ENCODE data around the gene KCNH6.

KCNH6 gene

DNA sequence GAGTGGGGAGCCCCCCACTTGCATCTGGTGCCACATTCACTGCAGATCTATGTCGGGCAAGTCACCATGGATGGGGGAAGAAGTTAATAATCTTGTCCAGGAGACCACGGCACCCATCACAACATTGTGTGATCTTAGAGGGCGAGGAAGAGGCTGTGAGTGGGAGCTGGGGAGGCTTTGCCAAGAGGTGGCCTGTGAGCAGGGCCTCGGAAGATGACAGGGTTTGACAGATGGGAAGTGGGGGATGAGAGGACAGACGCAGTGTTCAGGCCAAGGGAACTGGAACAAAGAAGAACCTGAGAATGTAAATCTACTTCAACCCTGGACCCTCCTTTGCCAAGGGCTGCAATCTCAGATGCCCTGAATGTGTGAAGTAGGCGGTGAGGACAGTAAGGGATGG lies 33.9 kb upstream of the KCNH6 start:
- DNase-seq = no peak

DNA sequence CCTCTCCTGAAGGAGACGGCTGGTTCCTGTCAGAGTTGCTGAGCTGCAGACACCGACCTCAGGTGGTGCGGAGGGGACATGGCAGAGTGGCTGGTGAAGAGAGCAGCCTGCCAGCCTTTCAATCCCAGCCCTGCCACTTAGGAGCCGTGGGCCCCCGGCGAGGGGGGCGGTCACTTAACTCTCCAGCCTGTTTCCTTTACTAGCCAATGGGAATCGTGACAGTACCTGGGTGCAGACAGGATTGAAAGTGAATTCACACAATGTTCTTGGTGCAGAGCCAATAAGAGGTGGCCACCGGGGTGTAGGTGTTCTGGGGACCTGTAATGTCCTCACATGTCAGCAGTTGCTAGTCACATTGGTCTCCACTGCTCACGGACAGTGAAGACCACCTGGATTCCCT lies 32.8 kb upstream of the KCNH6 start:
- no peak for DNase-seq

DNA sequence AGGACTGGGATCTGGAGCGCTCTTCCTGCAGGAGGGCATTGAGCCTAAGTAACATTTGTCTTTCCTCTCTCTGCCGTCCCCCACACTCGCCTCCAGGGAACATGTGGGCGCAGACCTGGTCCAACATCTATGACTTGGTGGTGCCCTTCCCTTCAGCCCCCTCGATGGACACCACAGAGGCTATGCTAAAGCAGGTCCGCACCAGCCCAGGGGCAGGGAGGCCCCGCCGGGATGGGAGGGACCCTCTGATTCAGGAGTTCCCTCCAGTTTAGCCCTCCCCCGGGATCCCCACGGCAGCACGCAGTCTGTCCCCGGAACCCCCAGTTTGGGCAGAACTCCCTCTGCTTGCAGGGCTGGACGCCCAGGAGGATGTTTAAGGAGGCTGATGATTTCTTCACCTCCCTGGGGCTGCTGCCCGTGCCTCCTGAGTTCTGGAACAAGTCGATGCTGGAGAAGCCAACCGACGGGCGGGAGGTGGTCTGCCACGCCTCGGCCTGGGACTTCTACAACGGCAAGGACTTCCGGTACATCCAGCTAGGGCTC lies 32.2 kb upstream of the KCNH6 start:
- no peak for DNase-seq

DNA sequence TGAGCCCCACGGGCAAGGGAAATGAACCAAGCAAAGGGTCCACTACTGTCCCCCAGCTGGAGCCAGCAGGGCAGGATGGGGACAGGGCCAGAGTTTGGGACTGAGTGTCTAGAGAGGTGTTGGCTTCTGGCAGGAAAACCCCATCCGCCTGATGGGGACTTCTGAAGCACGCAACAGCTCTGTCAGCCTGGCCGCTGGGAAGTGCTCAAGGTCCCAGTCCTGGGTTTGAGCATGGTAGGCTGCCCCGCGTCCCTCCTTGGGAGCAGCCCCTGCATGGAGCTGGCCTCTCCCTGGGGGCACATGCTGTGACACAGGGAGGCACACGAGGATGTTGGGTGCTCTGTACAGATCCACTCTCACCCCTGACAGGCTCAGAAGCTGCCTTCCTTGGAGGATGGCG lies 31.7 kb upstream of the KCNH6 start:
- DNase-seq = no peak

DNA sequence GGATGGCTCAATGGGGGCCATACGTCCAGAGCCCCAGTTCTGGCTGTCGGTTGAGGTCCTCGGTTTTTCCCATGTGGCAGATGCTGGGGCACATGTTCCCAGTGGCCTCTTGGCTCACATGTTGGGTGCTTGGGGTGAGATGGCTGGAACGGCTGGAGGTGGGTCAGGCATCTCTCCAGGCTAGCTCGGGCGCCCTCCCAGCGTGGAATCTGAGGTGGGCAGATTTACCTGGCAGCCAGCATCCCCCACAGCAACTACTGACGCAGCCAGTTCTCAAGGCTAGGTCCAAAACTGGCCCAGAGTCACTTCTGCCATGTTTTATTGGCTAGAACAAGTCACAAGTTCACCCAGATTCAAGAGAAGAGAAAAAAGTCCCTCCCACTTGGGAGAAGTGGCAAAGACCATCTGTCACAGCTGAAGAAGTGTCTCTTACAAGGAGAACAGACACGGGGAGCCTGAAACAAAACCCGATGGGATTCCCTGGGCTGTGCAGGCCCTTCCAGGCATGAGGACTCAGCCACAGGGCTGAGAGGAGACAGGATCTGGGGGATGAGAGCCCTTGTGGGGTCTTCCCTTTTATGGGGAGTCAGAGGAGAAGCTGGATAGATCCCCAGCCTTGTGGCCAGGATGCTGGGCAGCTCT lies 31.1 kb upstream of the KCNH6 start:
- no peak for DNase-seq

DNA sequence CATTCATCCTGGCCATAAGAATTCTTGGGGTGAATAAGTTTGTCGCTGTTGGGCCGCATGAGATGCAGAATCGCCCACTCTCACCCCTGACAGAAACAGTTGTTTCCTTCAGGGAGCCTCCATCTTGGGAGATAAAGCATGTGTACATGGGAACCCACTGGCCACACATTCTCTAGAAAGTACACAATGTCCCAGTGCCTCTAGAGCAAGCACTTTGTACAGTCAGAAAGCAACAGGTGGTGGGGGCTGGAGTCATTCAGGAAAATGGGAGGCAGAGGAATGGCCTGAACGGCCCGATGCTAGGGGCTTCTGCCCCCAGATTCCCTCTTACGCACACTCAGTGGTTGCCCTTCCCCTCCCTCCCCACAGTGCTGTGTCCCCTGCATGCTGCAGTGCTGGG lies 30.2 kb upstream of the KCNH6 start:
- no peak for DNase-seq

DNA sequence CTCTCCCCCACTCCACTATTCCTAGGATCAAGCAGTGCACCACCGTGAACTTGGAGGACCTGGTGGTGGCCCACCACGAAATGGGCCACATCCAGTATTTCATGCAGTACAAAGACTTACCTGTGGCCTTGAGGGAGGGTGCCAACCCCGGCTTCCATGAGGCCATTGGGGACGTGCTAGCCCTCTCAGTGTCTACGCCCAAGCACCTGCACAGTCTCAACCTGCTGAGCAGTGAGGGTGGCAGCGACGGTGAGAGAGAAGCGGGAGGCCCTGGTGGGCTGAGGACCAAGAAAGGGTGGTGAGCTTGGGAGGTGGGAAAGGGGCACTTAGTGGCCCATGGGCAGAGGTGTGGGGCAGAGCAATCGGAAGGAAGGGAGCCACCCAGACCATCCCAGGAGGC lies 29.7 kb upstream of the KCNH6 start:
- DNase-seq = no peak

DNA sequence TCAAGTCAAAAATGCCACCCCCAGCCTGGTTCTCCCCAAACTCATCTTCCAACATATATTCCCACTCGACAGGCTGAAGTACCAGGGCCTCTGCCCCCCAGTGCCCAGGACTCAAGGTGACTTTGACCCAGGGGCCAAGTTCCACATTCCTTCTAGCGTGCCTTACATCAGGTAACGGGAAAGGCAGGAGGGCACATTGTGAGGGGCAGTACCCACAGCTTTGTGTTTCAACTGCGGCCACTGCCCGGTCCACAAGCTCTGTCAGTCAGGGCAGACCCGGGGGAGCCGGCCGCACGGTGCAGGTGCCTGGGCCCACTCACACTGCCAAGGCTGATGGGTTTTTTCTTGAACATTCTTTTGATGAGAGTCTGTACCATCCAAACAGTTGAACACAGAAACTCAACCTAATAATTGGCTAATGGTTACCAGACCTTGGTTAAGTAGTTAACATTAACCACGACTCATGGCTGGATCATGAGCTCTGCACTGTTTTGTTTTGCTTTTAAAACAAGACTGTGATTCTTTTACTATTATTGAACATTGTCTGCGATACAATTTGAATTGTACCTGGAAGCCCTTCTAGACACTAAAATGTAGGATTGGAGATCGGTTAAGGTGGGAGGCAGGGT lies 28.7 kb upstream of the KCNH6 start:
- no peak for DNase-seq

DNA sequence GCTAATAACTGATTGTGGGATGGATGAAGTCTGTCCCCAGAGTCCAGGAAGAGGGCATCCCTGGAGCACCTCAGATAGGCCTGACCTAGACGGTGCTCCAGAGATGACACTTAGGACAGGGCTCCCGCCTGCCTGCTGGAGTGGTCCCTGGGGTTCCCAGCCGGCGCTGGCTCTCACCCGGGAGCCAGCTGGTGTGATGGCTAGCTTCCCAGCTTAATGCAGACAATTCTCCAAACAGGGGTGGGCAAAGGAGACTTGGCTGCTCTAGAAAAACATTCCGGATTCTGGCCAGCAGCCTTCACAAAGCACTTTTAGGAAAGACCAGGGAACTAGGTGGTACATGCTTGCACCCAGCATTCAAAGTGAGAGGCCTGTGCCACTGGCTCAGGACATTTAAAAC lies 27.7 kb upstream of the KCNH6 start:
- DNase-seq = peak; percentile 49

DNA sequence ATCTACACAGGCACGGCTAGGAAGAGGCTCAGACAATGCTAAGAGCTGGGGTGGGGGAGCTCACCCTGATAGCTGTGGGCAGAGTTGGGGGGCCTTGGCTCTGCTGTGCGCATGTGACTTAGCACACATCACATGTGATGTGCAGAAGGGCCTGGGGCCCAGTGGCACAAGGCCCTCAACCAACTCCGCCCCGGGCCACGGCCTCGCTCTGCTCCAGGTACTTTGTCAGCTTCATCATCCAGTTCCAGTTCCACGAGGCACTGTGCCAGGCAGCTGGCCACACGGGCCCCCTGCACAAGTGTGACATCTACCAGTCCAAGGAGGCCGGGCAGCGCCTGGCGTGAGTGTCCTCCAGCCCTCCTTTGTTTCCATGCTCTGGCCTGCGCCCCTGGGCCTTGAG lies 27.0 kb upstream of the KCNH6 start:
- DNase-seq = no peak

DNA sequence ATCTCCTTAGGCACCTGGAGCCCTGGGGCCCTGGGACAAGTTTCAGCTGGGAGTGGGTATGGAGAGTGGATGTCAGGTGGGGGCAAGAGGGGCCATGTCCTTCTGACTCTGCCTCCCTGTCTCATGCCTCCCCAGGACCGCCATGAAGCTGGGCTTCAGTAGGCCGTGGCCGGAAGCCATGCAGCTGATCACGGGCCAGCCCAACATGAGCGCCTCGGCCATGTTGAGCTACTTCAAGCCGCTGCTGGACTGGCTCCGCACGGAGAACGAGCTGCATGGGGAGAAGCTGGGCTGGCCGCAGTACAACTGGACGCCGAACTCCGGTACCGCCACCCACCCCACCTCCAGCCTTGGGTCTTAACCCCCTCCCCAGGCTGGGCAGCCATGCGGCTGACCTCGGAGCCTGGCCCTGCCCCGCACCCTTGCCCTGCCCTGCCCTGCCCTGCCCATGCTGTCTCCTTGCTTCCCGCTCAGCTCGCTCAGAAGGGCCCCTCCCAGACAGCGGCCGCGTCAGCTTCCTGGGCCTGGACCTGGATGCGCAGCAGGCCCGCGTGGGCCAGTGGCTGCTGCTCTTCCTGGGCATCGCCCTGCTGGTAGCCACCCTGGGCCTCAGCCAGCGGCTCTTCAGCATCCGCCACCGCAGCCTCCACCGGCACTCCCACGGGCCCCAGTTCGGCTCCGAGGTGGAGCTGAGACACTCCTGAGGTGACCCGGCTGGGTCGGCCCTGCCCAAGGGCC lies 26.3 kb upstream of the KCNH6 start:
- no peak for DNase-seq

DNA sequence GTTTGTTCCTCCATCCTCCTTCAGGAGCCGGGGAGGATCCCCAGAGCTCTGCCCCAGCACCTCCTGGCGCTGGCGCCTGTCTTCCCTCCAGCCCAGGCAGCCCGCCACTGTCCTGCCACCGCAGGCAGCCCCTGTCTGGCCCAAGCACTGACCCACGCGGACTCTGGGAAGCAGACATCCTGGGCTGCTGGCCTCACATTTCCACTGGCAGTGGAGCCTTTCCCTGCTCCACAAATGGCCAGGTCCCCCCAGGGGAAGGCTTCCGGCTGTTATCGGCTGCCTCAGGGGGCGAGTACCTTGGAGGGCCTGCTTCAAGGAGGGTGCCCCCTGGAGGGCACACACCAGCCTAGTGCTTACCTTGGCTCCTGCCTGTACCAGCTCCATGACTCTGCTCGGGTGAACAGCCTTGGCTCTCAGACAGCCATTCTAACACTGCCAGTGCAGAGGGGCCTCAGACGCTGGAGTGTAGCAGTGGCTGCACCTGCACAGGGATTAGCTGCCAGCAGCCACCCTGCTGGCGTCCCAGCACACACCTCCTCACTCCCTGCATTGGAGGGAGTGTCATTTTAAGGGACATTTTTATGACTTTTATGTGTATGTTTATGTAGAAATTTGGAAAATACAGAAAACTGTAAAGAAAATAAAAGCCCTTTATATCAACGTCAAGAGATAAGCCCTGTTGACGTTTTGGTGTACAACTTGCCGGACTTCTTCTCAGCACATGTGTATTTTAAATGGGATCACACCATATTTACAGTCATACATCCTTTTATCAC lies 25.3 kb upstream of the KCNH6 start:
- peak; percentile 94 for DNase-seq

DNA sequence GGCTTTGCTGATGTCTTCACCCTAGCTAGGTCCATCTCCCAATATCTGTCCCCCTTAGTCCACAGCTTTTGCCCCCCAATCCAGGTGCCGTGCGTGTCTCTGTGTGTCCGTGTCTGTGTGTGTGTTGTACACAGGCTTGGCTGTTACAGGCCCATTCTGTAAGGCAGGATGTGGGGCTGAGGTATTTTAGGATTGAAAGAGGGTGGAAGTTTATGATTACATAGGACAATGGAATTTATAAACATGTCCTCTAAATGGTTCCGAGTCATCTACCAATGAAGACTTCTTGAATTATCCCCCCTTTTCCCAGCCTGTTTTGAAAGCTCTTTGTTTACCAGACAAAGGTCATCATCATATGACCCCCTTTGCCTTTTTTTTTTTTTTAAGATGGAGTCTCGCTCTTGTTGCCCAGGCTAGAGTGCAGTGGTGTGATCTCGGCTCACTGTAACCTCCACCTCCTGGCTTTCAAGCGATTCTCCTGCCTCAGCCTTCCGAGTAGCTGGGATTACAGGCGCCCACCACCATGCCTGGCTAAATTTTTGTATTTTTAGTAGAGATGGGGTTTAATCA lies 24.4 kb upstream of the KCNH6 start:
- no peak for DNase-seq

DNA sequence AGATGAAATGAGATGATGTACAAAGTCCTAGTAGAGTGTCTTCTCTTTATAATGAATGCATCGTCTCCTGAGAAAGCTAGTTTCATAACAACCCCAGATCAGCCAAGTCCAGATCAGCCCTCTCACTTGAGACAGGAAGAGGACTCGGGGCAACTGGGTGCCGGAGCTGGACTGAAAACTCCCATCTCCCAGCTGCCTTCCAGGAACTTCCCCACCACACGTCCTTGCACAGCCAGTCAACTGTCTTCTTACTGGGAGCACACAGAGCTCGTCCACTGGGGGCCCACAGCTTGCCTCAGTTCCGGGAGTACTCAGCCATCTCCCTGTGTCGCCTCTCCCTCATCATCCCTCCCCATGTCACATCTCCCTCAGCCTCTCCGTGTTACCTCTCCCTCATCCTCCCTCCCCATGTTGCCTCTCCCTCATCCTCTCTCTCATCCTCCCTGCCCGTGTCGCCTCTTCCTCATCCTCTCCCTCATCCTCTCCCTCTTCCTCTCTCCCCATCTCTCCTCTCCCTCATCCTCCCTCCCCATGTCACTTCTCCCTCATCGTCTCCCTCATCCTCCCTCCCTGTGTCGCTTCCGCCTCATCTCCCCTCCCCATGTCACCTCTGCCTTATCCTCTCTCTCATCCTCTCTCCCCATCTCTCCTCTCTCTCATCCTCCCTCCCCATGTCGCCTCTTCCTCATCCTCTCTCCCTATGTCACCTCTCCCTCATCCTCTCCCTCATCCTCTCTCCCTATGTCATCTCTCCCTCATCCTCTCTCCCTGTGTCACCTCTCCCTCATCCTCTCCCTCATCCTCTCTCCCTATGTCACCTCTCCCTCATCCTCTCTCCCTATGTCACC lies 22.4 kb upstream of the KCNH6 start:
- no peak for DNase-seq

DNA sequence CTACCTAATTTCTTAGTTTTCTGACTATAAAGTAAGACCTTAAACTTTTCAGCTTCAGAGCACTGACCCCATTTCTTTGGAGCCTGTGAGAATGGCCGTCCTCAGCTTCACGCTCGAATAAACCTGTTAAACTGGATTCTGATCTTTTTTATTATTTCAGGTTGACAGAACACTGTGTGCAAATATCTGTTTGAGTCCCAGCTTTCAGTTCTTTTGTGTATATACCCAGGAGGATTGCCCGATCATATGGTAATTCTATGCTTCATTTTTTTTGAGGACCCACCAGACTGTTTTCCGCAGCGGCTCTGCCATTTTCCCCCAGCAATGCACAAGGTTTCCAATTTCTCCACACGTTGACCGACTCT lies 19.8 kb upstream of the KCNH6 start:
- DNase-seq = peak; percentile 47

DNA sequence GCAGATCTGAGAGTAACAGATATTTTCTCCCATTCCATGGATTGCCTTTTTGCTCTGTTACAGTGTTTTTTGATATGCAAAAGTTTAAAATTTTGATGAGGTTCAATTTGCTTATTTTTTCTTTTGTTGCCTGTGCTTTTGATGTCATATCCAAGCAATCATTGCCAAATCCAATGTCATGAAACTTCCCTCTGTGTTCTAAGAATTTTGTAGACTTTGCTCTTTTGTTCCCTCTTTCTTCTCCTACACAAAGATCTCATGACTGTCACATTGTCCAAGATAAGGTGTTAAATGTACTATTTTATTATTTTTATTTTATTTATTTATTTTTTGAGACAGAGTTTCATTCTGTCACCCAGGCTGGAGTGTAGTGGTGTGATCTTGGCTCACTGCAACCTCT lies 18.9 kb upstream of the KCNH6 start:
- DNase-seq = no peak

DNA sequence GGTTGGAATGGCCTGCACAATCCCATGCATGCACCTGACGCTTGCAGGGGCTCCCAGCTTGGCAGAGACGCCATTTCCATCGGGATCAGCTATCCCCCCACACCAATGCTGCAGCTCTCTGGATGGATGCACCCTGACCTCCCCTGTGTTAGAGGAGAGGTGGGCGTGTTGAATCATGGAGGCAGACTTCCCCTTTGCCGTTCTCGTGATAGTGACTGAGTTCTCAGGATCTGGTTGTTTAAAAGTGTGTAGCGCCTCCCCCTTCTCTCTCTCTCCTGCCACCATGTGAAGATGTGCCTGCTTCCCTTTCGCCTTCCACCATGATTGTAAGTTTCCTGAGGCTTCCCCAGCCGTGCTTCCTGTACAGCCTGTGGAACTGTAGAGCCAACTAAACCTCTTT lies 17.8 kb upstream of the KCNH6 start:
- DNase-seq = no peak

DNA sequence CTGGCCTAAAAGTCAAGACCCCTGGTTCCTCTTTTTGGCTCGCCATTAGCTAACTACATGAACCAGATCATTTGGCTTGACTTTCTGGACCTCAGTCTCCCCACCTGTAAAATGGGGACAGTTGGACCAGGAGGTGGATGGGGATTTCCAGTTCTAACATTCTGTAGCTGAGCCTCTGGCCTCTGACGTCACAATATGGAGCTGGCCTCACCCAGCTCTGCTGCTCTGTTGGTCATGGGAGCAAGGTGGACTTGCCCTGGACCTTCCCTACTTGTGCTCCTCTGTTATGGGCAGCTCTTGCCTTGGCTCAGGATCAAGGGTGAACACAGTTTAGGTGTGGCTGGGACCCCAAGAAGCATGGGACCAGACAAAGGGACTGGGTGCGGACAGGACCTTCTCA lies 16.5 kb upstream of the KCNH6 start:
- no peak for DNase-seq

DNA sequence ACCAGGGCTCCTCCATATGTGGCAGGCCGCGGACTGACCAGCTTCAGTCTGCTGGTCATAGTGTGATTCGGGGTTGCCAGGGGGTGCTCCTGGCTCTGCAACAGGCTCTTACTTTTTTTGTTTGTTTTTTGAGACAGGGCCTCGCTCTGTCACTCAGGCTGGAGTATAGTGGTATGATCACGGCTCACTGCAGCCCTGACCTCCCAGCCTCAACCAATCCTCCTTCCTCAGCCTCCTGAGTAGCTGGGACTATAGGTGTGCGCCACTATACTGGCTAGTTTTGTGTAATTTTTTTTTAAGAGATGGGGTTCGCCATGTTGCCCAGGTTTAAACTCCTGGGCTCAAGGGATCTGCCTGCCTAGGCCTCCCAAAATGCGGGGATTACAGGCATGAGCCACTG lies 11.8 kb upstream of the KCNH6 start:
- no peak for DNase-seq

DNA sequence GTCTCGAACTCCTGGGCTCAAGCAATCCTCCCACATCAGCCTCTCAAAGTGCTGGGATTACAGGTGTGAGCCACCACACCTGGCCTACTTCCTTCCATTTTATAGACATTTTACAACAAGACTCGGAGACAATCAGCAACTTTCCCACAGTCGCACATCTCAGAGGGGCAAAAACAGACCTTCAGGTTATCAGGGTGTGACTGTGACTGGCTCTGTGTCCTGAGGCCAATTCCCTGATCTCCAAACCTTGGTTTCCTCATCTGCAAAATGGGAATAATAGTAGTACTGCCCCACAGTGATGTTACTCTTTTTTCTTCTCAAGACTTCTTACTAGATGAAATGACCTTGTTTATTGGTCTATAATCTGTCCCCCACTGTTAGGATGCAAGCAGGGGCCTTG lies 10.8 kb upstream of the KCNH6 start:
- DNase-seq = no peak

DNA sequence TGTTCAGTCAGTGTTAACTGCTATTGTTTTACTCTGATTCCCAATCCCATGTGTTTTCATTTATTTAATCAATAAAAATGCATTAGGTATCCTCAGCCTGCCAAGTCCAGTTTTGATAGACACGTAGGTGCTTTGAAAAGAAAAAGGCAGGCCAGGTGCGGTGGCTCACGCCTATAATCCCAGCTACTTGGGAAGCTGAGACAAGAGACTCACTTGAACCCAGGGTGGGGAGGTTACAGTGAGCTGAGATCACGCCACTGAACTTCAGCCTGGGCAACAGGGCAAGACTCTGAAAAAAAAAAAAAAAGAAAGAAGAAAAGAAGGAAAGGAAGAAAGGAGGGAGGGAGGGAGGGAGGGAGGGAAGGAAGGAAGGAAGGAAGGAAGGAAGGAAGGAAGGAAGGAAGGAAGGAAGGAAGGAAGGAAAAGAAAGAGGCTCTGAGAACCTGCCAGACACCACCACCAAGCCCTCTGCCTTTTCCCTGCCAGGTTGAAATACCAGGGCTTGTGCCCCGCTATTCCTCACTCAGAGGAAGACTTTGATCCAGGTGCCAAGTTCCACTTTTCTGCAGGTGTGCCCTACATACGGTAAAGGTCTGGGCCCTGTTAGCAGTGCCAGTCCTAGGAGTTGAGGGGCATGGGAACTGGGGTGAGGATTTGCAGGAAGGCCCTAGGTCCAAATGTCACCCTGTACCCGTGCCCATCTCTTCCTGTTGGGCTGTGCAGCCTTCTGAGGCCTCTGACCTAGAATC lies 10.1 kb upstream of the KCNH6 start:
- no peak for DNase-seq

DNA sequence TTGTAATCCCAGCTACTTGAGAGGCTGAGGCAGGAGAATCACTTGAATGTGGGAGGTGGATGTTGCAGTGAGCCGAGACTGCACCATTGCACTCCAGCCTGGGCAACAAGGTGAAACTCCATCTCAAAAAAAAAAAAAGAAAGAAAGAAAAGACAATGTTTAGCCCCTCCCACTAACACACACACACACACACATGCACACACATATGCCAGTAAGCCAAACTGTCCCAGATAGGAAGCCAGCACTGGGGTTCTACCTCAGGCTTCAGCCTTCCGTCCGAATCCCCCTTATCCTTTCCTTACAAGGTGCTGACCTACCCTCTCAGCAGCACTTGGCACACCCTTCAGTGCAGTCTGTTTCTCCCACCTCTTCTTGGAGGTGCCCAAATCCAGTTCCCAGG lies 8.7 kb upstream of the KCNH6 start:
- DNase-seq = no peak

All from NCI-H1694 treated with DMSO at 0.1 percent for 48 hours (cell line).